Measurements from ENCODE around the gene AFDN. TPM values are rescaled to one million over a fixed set of nuclear protein-coding genes. Genes with fewer than 3 reads are reported as not detected.
"Not testable (repeated sequence)": the region's sequence is repeated elsewhere in the genome, so short reads cannot be mapped to it uniquely, and the experiment has no call there.

Gene AFDN
- total and polyA plus RNA-seq, 2 experiments from 2014 or later = 119 to 299 TPM

DNA sequence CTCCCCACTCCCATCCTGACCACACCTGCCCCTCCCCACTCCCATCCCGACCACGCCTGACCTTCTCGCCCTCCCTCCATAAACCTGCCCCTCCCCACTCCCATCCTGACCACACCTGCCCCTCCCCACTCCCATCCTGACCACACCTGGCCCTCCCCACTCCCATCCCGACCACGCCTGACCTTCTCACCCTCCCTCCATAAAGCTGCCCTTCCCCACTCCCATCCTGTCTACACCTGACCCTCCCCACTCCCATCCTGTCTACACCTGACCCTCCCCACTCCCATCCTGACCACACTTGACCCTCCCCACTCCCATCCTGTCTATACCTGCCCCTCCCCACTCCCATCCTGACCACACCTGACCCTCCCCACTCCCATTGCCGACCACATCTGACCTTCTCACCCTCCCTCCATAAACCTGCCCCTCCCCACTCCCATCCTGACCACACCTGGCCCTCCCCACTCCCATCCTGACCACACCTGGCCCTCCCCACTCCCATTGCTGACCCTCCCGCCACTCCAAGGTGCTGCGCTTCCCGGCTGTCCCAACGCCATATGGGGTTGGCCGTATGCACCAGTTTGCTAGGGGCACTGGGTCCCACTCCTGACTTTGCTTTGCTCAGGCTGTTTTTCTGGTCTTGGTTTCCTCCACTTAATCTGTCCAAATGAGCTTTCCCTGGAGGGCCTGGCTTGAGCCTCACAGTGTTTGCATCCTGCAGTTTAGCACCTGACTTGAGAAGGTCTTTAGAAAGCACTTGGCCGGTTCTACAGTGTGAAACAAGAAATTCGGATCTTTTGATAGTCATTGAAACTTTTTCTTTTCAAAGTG lies 173.7 kb downstream of the AFDN start:
- Histone ChIP-seq H3K36me3 (no peaks in the 10 kb centered on the region), H3K9me3 (ENCODE audit: low read depth) (no peaks in the 10 kb centered on the region), H3K27me3 (no peaks in the 10 kb centered on the region), H3K4me3 (no peak overlapping the region), H3K4me1 (ENCODE audit: low read depth) (no peaks in the 10 kb centered on the region), H3K27ac (no peak overlapping the region)
- TF ChIP-seq, protein P1, sequence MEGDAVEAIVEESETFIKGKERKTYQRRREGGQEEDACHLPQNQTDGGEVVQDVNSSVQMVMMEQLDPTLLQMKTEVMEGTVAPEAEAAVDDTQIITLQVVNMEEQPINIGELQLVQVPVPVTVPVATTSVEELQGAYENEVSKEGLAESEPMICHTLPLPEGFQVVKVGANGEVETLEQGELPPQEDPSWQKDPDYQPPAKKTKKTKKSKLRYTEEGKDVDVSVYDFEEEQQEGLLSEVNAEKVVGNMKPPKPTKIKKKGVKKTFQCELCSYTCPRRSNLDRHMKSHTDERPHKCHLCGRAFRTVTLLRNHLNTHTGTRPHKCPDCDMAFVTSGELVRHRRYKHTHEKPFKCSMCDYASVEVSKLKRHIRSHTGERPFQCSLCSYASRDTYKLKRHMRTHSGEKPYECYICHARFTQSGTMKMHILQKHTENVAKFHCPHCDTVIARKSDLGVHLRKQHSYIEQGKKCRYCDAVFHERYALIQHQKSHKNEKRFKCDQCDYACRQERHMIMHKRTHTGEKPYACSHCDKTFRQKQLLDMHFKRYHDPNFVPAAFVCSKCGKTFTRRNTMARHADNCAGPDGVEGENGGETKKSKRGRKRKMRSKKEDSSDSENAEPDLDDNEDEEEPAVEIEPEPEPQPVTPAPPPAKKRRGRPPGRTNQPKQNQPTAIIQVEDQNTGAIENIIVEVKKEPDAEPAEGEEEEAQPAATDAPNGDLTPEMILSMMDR (IDR thresholded peaks at IDR 0.05; ENCODE audit: low read depth, low read length) = no peak
- DNase-seq (ENCODE audit: low read depth in 1 of 2, low spot score in 1 of 2) = no peak

- no peaks in the 10 kb centered on the region for H3K9me3 ChIP-seq (ENCODE audit: low read depth)
- H3K4me3 ChIP-seq = no peak overlapping the region
- H3K4me1 ChIP-seq (ENCODE audit: low read depth) = no peaks in the 10 kb centered on the region
- no peaks in the 10 kb centered on the region for H3K27me3 ChIP-seq
- H3K36me3 ChIP-seq = no peaks in the 10 kb centered on the region
- no peak overlapping the region for H3K27ac ChIP-seq
- TF ChIP-seq, protein P1 (IDR thresholded peaks at IDR 0.05; ENCODE audit: low read depth, low read length) = no peak
- no peak for DNase-seq (ENCODE audit: low read depth in 1 of 2, low spot score in 1 of 2)
Measured at GRCh38 chr6:168001029-168001332, 174.3 kb downstream of the AFDN start.

GRCh38 chr6:168001514-168001913 lies 174.8 kb downstream of the AFDN start:
- H3K27me3 ChIP-seq; DNase-seq (ENCODE audit: low read depth in 1 of 2, low spot score in 1 of 2); H3K36me3 ChIP-seq; H3K27ac ChIP-seq; H3K9me3 ChIP-seq (ENCODE audit: low read depth); H3K4me3 ChIP-seq; H3K4me1 ChIP-seq (ENCODE audit: low read depth): not testable (repeated sequence)

DNA sequence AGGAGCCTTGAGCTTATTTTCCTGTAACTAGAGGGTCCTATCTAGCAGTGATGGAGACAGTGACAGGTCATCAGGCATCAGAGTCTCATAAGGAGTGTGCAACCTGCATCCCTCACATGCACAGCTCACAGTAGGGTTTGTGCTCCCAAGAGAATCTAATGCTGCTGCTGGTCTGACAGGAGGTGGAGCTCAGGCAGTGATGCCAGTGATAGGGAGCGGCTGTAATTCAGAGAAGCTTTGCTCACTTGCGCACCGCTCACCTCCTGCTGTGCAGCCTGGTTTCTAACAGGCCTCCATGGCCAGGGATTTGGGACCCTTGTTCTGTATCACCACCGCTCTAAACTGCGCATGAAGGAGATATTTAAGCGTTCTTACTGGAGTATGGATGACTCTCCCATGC lies 176.1 kb downstream of the AFDN start:
- Histone ChIP-seq H3K4me1 (ENCODE audit: low read depth) (no peaks in the 10 kb centered on the region), H3K9me3 (ENCODE audit: low read depth) (no peaks in the 10 kb centered on the region), H3K27ac (no peak overlapping the region), H3K36me3 (no peaks in the 10 kb centered on the region), H3K27me3 (no peaks in the 10 kb centered on the region), H3K4me3 (no peak overlapping the region)
- TF ChIP-seq, protein P1 (IDR thresholded peaks at IDR 0.05; ENCODE audit: low read depth, low read length) = no peak
- DNase-seq (ENCODE audit: low read depth in 1 of 2, low spot score in 1 of 2) = no peak

DNA sequence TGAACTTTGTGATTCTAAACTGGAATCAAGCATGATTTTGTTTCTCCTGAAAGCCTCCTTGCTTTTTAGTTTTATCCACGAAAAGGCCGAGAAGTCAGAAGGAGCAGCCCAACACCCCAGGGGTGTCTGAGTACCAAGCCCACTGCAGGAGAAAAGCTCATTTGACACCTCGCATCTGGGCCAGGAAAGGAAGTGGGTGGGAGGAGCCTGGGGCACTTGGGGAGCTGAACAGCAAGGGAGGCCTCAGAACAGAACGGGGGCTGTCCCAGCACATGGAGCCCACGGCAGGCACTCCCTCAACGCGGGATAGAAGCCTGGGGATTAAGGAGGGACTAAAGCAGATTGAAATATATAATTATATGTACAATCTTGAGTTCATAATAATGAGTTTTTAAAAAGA lies 177.3 kb downstream of the AFDN start:
- no peak for DNase-seq (ENCODE audit: low read depth in 1 of 2, low spot score in 1 of 2)
- Histone ChIP-seq H3K4me3 (no peak overlapping the region), H3K4me1 (ENCODE audit: low read depth) (no peaks in the 10 kb centered on the region), H3K27me3 (no peaks in the 10 kb centered on the region), H3K36me3 (no peaks in the 10 kb centered on the region), H3K9me3 (ENCODE audit: low read depth) (no peaks in the 10 kb centered on the region), H3K27ac (no peak overlapping the region)
- TF ChIP-seq, protein P1 (IDR thresholded peaks at IDR 0.05; ENCODE audit: low read depth, low read length) = no peak

- Histone ChIP-seq H3K27me3 (no peaks in the 10 kb centered on the region), H3K4me1 (ENCODE audit: low read depth) (no peaks in the 10 kb centered on the region), H3K4me3 (no peak overlapping the region), H3K9me3 (ENCODE audit: low read depth) (no peaks in the 10 kb centered on the region), H3K27ac (no peak overlapping the region), H3K36me3 (no peaks in the 10 kb centered on the region)
- TF ChIP-seq, protein P1 (IDR thresholded peaks at IDR 0.05; ENCODE audit: low read depth, low read length) = no peak
- no peak for DNase-seq (ENCODE audit: low read depth in 1 of 2, low spot score in 1 of 2)
Measured at GRCh38 chr6:168004945-168005344, 178.2 kb downstream of the AFDN start.

Measured in cardiac muscle cell (in vitro differentiated cells and primary cell).